Ectodermal cell (in vitro differentiated cells): ENCODE measurements around the gene ZNF232.
"Not testable (repeated sequence)": the region's sequence is repeated elsewhere in the genome, so short reads cannot be mapped to it uniquely, and the experiment has no call there.

Source experiments
- H3K27ac ChIP-seq: 2 replicates; pipeline ENCODE4 v1.7.0; 2013; ENCODE audit warnings: mild to moderate bottlenecking, low read depth, low read length; ENCODE audit not compliant: insufficient read depth, poor library complexity, severe bottlenecking
- H3K27me3 ChIP-seq: 2 replicates; pipeline ENCODE4 v1.7.0; 2013; ENCODE audit warnings: mild to moderate bottlenecking, low read length; ENCODE audit not compliant: insufficient read depth, control insufficient read depth, poor library complexity, severe bottlenecking
- H3K36me3 ChIP-seq: one replicate; pipeline ENCODE4 v1.7.0; 2013; ENCODE audit warnings: low read length; ENCODE audit not compliant: control insufficient read depth, insufficient read depth
- H3K4me1 ChIP-seq: one replicate; pipeline ENCODE4 v1.7.0; 2013; ENCODE audit warnings: low read length; ENCODE audit not compliant: control insufficient read depth, insufficient read depth
- H3K4me3 ChIP-seq: 2 replicates; pipeline ENCODE4 v1.7.0; 2013; ENCODE audit warnings: low read depth, low read length, control low read depth; ENCODE audit not compliant: insufficient read depth
- H3K9me3 ChIP-seq: 2 replicates; pipeline ENCODE4 v1.7.0; 2013; ENCODE audit warnings: mild to moderate bottlenecking, low read length, moderate library complexity; ENCODE audit not compliant: control insufficient read depth
- WGBS, 2 experiments: methylation state at CpG; one replicate each; pipeline ENCODE4 v1.1.7; 2013; ENCODE audit warnings: missing lambda C conversion rate in 2 of 2; 5-methylcytosine and 5-hydroxymethylcytosine counted together

The ZNF232 gene

GRCh38 chr17:5097101-5097834 is 14.4 kb downstream of the ZNF232 start:
- Histone ChIP-seq H3K27me3 (peaks cover 8% of the 10 kb centered on the region), H3K9me3 (no peaks in the 10 kb centered on the region), H3K4me3 (peak overlapping the region; percentile 30), H3K4me1 (no peaks in the 10 kb centered on the region), H3K27ac (no peak overlapping the region), H3K36me3 (no peaks in the 10 kb centered on the region)
- WGBS, 2 experiments = 27 to 33% methylated on average over 63 of the region's 63 CpGs

DNA sequence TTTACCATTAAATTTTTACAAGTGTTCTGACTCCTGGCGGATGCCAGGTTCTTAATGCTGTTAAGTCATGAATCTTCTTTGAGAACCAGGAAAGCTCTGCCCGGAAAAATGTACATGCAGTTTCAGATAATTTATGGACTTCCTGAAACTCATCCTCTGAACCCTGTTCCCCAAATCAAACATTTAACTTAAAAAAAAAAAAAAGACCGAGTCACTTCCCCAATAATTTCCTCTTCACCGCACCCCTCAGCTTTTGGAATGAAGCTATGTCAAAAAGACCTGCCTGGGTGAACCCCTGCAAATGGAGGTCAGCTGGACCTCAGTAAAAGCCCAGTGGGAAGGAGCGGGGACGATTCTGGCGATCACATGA is 15.0 kb downstream of the ZNF232 start:
- peak overlapping the region; percentile 30 for H3K4me3 ChIP-seq
- 69 to 70% methylated on average over 7 of the region's 7 CpGs for WGBS, 2 experiments

GRCh38 chr17:5092218-5093010 is 19.3 kb downstream of the ZNF232 start:
- H3K27ac ChIP-seq = no peak overlapping the region
- 94 to 99% methylated on average over 6 of the region's 6 CpGs for WGBS, 2 experiments
- peaks cover 8% of the 10 kb centered on the region for H3K27me3 ChIP-seq
- H3K36me3 ChIP-seq = no peaks in the 10 kb centered on the region
- no peaks in the 10 kb centered on the region for H3K4me1 ChIP-seq
- H3K4me3 ChIP-seq = no peak overlapping the region
- peaks cover 8% of the 10 kb centered on the region for H3K9me3 ChIP-seq

More for the DNA sequence above, 15.0 kb downstream of the ZNF232 start:
- peaks cover 3% of the 10 kb centered on the region for H3K9me3 ChIP-seq
- peaks cover 8% of the 10 kb centered on the region for H3K27me3 ChIP-seq
- H3K4me1 ChIP-seq = no peaks in the 10 kb centered on the region
- no peak overlapping the region for H3K27ac ChIP-seq
- H3K36me3 ChIP-seq = no peaks in the 10 kb centered on the region

DNA sequence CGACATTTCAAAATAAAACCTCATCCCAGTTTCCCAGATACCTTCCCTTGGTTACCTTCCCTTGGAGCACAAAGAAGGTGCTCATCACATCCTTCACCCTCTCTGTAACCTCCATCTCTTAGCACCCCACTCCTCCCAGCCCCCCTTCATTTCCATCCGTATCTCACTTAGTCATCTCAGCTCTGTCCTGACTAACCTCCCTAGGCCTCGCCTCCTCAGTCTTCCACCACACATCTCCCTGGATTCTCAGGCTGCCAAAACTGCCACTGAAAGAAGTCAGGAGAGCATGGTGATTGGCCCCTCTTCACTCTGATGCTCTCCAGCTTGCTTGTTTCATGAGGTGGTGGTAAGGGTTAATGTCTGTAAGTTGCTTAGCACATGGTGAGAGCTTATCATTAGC is 31.1 kb downstream of the ZNF232 start:
- 88 to 94% methylated on average over 3 of the region's 3 CpGs for WGBS, 2 experiments
- no peak overlapping the region for H3K27ac ChIP-seq
- H3K4me1 ChIP-seq = no peaks in the 10 kb centered on the region

DNA sequence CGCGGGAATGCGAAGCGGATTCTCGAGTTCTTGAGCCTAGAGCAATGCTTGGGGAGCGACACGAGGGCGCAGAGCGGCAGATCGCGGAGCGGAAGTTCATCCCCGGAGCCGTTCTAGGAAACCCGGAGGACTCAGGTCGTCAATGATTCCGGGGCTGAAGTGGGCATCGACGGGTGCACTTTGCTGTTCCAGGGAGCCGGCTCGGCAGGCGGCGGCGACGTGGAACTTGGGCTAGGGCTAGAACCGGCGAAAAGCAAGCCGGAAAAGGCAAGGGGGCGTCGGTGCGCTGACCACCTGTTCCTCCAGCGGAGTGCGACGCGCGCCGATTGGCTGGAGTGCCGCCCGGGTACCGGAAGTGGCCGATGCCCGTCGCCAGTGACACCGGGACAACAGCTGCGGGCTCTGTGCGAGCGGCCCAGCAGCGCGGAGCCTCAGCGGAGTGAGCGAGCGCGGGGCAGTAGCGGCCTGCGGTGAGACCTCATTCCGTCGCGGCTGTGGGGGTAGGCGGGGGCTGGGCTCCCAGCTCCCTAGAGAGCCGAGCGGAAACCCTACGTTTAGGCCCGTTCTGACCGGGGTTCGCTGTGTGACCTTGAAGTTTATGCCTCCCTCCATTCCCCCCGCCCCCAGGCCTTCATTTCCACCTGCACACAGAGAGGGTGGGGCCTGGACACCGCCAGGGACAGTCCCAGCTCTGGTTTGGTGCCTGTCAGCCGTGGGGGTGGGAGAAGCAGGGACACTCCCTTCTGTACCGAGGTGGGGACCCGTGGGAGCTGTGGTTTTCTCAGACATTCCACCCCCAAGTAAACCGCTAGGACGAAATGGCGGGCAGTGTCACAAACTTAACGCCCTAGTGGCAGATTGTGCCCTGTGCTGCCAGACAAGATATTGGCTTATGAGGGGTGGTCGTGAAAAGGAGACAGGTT is 33.3 kb downstream of the ZNF232 start, which contains the start of gene ZFP3:
Gene ZFP3 (plus strand): TSS at position 362 of the 923 bp plus-strand sequence. CDS start 13,038 bp downstream, outside the sequence.
- Histone ChIP-seq H3K4me1 (no peaks in the 10 kb centered on the region), H3K36me3 (no peaks in the 10 kb centered on the region), H3K27me3 (no peaks in the 10 kb centered on the region), H3K27ac (no peak within 1 kb of the TSS), H3K4me3 (no peak within 1 kb of the TSS), H3K9me3 (no peaks in the 10 kb centered on the region)
- 88 to 89% methylated on average over 75 of the region's 75 CpGs for WGBS, 2 experiments

More for the DNA sequence above, 31.1 kb downstream of the ZNF232 start:
- Histone ChIP-seq H3K27me3 (no peaks in the 10 kb centered on the region), H3K4me3 (no peak overlapping the region), H3K36me3 (no peaks in the 10 kb centered on the region), H3K9me3 (no peaks in the 10 kb centered on the region)

DNA sequence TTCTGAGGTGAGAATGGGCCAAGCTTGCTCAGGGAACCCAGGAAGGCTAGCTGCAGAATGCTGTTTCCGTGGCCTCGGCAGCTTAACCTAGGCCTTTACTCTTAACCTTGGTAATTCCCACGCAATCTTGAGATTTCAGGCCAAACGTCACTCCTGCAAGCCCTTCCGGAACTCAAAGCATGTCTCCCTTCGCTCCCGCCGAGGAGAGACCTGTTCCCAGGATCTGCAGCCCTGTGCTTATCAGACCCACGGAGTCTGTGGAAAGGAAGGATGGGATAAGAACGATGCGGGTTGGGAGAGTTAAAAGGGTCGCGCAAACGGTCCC is 33.9 kb downstream of the ZNF232 start:
- H3K4me3 ChIP-seq = no peak overlapping the region
- H3K27me3 ChIP-seq = no peaks in the 10 kb centered on the region
- H3K27ac ChIP-seq = no peak overlapping the region
- H3K4me1 ChIP-seq = no peaks in the 10 kb centered on the region
- H3K9me3 ChIP-seq = no peaks in the 10 kb centered on the region
- no peaks in the 10 kb centered on the region for H3K36me3 ChIP-seq
- 94% methylated on average over 14 of the region's 14 CpGs for WGBS, 2 experiments

DNA sequence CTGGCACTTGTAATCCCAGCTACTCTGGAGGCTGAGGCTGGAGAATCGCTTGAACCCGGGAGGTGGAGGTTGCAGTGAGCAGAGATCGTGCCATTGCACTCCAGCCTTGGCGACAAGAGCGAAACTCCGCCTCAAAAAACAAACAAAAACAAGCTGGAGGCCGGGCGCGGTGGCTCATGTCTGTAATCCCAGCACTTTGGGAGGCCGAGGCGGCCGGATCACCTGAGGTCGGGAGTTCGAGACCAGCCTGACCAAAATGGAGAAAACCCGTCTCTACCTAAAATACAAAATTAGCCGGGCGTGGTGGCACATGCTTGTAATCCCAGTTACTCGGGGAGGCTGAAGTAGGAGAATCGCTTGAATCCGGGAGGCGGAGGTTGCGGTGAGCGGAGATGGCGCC is 34.4 kb downstream of the ZNF232 start:
- H3K27me3 ChIP-seq, H3K36me3 ChIP-seq, H3K27ac ChIP-seq, H3K4me1 ChIP-seq, H3K9me3 ChIP-seq, H3K4me3 ChIP-seq: not testable (repeated sequence)
- 94 to 95% methylated on average over 24 of the region's 24 CpGs for WGBS, 2 experiments

- 91 to 96% methylated on average over 4 of the region's 5 CpGs for WGBS, 2 experiments
- not testable (repeated sequence) for H3K36me3 ChIP-seq, H3K4me3 ChIP-seq, H3K27me3 ChIP-seq, H3K27ac ChIP-seq, H3K9me3 ChIP-seq, H3K4me1 ChIP-seq
These were observed 36.2 kb downstream of the ZNF232 start for GRCh38 chr17:5075472-5075871.

DNA sequence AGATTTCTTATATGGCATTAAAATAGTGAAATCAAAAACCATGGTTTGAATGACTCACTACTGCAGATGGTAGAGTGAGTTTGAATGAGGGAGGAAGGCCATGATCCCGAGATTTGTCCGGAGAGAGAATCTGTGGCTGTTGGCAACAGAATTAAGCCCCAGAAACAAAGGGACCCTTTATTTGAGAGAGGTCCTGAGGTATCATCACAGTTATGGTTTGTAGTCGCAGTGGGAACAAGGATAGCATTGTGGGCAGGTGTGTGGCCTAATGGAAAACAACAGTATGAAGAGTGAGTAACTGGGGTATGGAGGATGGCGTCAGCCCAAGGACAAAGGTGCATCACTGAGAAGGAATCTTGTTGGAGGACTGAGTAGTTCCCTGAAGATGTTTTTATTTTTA is 42.0 kb downstream of the ZNF232 start:
- H3K27ac ChIP-seq = no peak overlapping the region
- no peak overlapping the region for H3K4me3 ChIP-seq
- H3K36me3 ChIP-seq = no peaks in the 10 kb centered on the region
- H3K4me1 ChIP-seq = no peaks in the 10 kb centered on the region
- H3K9me3 ChIP-seq = no peaks in the 10 kb centered on the region
- no peaks in the 10 kb centered on the region for H3K27me3 ChIP-seq
- WGBS, 2 experiments = 94% methylated on average over 4 of the region's 4 CpGs

DNA sequence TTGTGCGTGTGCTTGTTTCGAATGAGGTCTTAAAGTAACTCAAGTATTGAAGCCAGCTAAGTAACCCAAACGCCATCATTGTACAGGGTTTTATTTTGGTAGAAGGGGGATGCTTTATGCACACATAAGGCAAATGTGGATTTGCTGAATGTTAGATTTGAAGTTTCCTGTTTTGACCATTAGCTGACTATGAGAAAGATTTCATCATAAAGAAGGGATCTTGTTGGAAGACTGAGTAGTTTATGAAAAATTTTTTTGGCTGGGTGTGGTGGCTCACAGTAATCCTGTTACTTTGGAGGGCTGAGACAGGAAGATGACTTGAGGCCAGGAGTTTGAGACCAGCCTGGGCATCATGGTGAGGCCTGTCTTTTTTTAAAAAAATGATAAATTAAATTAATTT is 43.4 kb downstream of the ZNF232 start:
- Histone ChIP-seq H3K36me3 (no peaks in the 10 kb centered on the region), H3K27me3 (no peaks in the 10 kb centered on the region), H3K4me3 (no peak overlapping the region), H3K9me3 (no peaks in the 10 kb centered on the region), H3K27ac (no peak overlapping the region), H3K4me1 (no peaks in the 10 kb centered on the region)
- WGBS, 2 experiments = 96 to 97% methylated on average over 3 of the region's 3 CpGs
